Small intestine (tissue), 7 donors: ENCODE data around the gene ELAC2. TPM values are rescaled to one million over a fixed set of nuclear protein-coding genes. Genes with fewer than 3 reads are reported as not detected.
"Not testable (repeated sequence)": the region's sequence is repeated elsewhere in the genome, so short reads cannot be mapped to it uniquely, and the experiment has no call there.

Source experiments
- DNase-seq, 2 donors: peaks; one replicate each; pipeline versions ENCODE4 v3.0.0 to v3.0.0-alpha.2; 2013
- FAIRE-seq: peaks from 2 replicates; lab custom pipeline; 2012; peaks lifted over from hg19 to GRCh38; lab: Jason Lieb, UNC
- H3K27ac ChIP-seq, 3 donors: one replicate each; pipeline ENCODE4 v1.5.1; 2013; ENCODE audit warnings: low read length in 2 of 3, mild to moderate bottlenecking in 2 of 3, control low read depth in 1 of 3, inconsistent platforms in 1 of 3, low read depth in 1 of 3, moderate library complexity in 1 of 3
- H3K27me3 ChIP-seq, 3 donors: one replicate each; pipeline ENCODE4 v1.6.1; 2013; ENCODE audit warnings: low read length in 3 of 3, inconsistent platforms in 1 of 3; ENCODE audit not compliant: control insufficient read depth in 3 of 3, insufficient read depth in 3 of 3
- H3K36me3 ChIP-seq, 3 donors: one replicate each; pipeline ENCODE4 v1.6.1; 2013; ENCODE audit warnings: low read length in 3 of 3, inconsistent platforms in 1 of 3, low read depth in 1 of 3, mild to moderate bottlenecking in 1 of 3, moderate library complexity in 1 of 3; ENCODE audit not compliant: control insufficient read depth in 3 of 3, insufficient read depth in 2 of 3
- H3K4me1 ChIP-seq, 3 donors: one replicate each; pipeline ENCODE4 v1.6.1; 2013; ENCODE audit warnings: low read length in 2 of 3, inconsistent platforms in 1 of 3, low read depth in 1 of 3, mild to moderate bottlenecking in 1 of 3, moderate library complexity in 1 of 3; ENCODE audit not compliant: control insufficient read depth in 3 of 3, insufficient read depth in 2 of 3
- H3K4me3 ChIP-seq, 3 donors: one replicate each; pipeline ENCODE4 v1.5.1; 2013; ENCODE audit warnings: low read length in 3 of 3, control low read depth in 1 of 3, inconsistent platforms in 1 of 3, low read depth in 1 of 3, mild to moderate bottlenecking in 1 of 3, moderate library complexity in 1 of 3
- H3K9me3 ChIP-seq, 2 donors: one replicate each; pipeline ENCODE4 v1.6.1; 2013; ENCODE audit warnings: low read depth in 1 of 2, low read length in 1 of 2; ENCODE audit not compliant: control insufficient read depth in 2 of 2, insufficient read depth in 1 of 2
- WGBS, 3 donors: extraction: QIAGEN DNeasy Blood & Tissue Kit; methylation state at CpG; one replicate each; pipeline ENCODE4 v1.1.7; 2013; 5-methylcytosine and 5-hydroxymethylcytosine counted together
- polyA plus RNA-seq, 4 donors: library from polyadenylated mRNA; stranded (reverse) in 3 of 4; unstranded in 1 of 4; fragments of 200-250 nt in 3 of 4; fragments of 120-200 nt in 1 of 4; gene quantifications; one replicate each; pipeline versions ENCODE4 v1.2.1 to v1.2.3, GENCODE V29; 2013
- donor health status: healthy with polysubstance abuse.
- donor health status: control.
- donor health status: control.
- donor health status: Bipolar disorder and iron deficiency.
- donor health status: healthy.

Gene ELAC2
- polyA plus RNA-seq, 4 donors: 30.0 to 44.5 (median 37.6) TPM

GRCh38 chr17:12979826-12980500, 37.9 kb downstream of the ELAC2 start:
- Histone ChIP-seq H3K36me3 (peaks cover 0 to 2% (median 2%) of the 10 kb centered on the region in 3 donors), H3K4me1 (no peaks in the 10 kb centered on the region), H3K27me3 (no peaks in the 10 kb centered on the region), H3K27ac (no peak overlapping the region), H3K4me3 (no peak overlapping the region), H3K9me3 (no peaks in the 10 kb centered on the region)
- DNase-seq: no peak
- no peak for FAIRE-seq
- 90 to 93% (median 91%) methylated on average over 12 of the region's 12 CpGs for WGBS, 3 donors

GRCh38 chr17:12979246-12979645, 38.6 kb downstream of the ELAC2 start:
- H3K27me3 ChIP-seq: no peaks in the 10 kb centered on the region
- no peaks in the 10 kb centered on the region for H3K4me1 ChIP-seq
- no peaks in the 10 kb centered on the region for H3K9me3 ChIP-seq
- peaks cover 0 to 2% (median 2%) of the 10 kb centered on the region in 3 donors for H3K36me3 ChIP-seq
- H3K4me3 ChIP-seq: no peak overlapping the region
- 86 to 92% (median 90%) methylated on average over 5 of the region's 5 CpGs for WGBS, 3 donors
- DNase-seq (no peak), FAIRE-seq (no peak)
- H3K27ac ChIP-seq: no peak overlapping the region

DNA sequence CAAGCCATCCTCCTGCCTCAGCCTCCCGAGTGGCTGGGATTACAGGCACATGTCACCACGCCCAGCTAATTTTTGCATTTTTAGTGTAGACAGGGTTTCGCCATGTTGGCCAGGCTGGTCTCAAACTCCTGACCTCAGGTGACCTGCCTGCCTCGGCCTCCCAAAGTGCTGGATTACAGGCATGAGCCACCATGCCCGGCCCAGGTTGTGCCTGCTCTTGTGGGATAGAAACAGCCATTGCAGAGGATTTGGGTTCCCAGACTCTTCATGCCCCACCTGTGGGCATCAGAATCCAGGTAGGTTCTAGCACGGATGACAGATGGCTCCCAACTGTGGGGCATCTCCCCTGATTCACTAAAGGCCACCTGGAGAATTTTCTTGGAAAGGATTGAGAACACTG, 39.0 kb downstream of the ELAC2 start:
- H3K9me3 ChIP-seq, H3K27ac ChIP-seq, FAIRE-seq, H3K27me3 ChIP-seq, H3K4me3 ChIP-seq, H3K36me3 ChIP-seq, H3K4me1 ChIP-seq, DNase-seq: not testable (repeated sequence)
- WGBS, 3 donors: 94 to 96% (median 95%) methylated on average over 6 of the region's 6 CpGs

- WGBS, 3 donors: 78 to 83% (median 81%) methylated on average over 13 of the region's 13 CpGs
- Histone ChIP-seq H3K9me3 (no peaks in the 10 kb centered on the region), H3K36me3 (peaks cover 0 to 2% (median 2%) of the 10 kb centered on the region in 3 donors), H3K27me3 (no peaks in the 10 kb centered on the region), H3K27ac (no peak overlapping the region), H3K4me3 (no peak overlapping the region), H3K4me1 (no peaks in the 10 kb centered on the region)
- DNase-seq: no peak
- FAIRE-seq: no peak
These were observed 40.6 kb downstream of the ELAC2 start for GRCh38 chr17:12977008-12977751.

DNA sequence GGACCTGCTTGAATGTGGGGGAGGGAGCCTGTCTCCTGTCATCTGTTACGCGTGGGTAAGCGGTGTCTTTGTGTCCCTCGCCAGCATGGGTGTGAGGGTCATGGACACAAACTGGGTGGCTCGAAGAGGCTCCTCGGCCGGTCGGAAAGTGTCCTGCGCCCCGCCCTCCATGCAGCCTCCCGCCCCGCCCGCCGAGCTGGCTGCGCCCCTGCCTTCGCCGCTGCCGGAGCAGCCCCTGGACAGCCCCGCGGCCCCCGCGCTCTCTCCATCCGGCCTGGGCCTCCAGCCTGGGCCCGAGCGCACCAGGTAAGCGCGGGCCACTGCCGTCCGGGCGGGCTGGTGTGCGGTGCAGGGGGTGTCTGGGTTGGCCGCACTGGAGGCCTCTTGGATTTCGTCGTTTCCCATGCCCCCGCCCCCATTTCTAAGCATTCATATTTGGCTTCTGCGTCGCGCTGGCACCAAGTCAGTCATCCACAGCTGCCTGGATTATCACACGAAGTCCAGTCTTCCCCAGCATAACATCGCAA, 43.8 kb downstream of the ELAC2 start:
- Histone ChIP-seq H3K4me1 (no peaks in the 10 kb centered on the region), H3K36me3 (no peaks in the 10 kb centered on the region), H3K27ac (no peak overlapping the region), H3K9me3 (no peaks in the 10 kb centered on the region), H3K27me3 (no peaks in the 10 kb centered on the region), H3K4me3 (no peak overlapping the region)
- DNase-seq: peak in 1 of 2 donors; percentile 15
- no peak for FAIRE-seq
- 28 to 84% (median 58%) methylated on average over 36 to 40 of the region's 40 CpGs for WGBS, 3 donors

DNA sequence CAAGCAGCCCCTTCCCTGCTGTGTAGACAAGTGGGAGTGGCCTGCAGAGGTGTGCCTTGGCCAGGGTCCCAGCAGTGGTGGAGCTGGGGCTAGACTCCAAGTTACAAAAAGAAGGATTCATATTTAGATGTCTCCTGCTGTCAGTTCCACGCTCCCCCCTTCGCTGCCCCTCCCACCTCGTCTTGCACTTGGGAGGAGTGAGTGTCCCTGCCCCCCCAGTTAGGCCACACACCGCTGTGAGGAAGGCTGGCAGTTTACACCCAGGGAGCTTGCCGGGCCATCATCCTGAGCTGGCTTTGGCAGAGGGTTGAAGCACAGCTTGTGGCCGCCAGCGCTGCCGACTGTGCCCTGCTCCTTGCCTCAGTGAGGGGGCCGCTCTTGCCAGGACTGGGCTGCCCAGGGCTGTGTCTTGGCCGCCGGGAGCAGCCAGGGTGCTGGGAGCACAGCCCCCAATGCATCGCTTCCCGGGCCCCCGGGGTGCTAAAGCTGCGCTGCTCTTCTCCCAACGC, 44.3 kb downstream of the ELAC2 start:
- no peak for FAIRE-seq

DNA sequence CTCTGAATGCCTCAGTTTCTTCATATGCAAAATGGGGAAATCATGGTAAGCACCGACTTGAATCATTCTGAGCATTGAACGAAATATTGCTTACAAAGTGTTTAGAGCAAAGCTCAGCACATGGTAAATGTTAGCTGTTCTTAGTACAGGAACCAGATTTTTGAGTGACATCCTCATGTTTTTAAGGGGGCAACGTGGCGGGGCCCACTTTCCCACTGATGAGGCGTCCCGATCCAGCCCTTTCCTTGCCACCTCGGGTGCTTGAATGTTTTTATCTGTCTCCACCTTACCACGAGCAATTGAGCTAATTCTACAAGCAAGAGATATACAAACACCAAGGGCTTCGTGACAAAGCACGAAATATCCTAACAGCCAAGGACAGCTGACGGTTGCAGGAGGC, 49.9 kb downstream of the ELAC2 start:
- H3K4me3 ChIP-seq: no peak overlapping the region
- no peak for FAIRE-seq
- no peaks in the 10 kb centered on the region for H3K4me1 ChIP-seq
- no peak for DNase-seq
- no peaks in the 10 kb centered on the region for H3K27me3 ChIP-seq
- H3K9me3 ChIP-seq: no peaks in the 10 kb centered on the region
- H3K27ac ChIP-seq: no peak overlapping the region
- 78 to 88% (median 83%) methylated on average over 11 of the region's 11 CpGs for WGBS, 3 donors
- peaks cover 0 to 2% (median 0%) of the 10 kb centered on the region in 3 donors for H3K36me3 ChIP-seq

More for the DNA sequence above, 44.3 kb downstream of the ELAC2 start:
- Histone ChIP-seq H3K27me3 (no peaks in the 10 kb centered on the region), H3K9me3 (no peaks in the 10 kb centered on the region), H3K4me3 (no peak overlapping the region), H3K36me3 (no peaks in the 10 kb centered on the region), H3K27ac (no peak overlapping the region), H3K4me1 (no peaks in the 10 kb centered on the region)
- WGBS, 3 donors: 20 to 81% (median 58%) methylated on average over 16 of the region's 16 CpGs
- peak in 1 of 2 donors; percentile 9 for DNase-seq

DNA sequence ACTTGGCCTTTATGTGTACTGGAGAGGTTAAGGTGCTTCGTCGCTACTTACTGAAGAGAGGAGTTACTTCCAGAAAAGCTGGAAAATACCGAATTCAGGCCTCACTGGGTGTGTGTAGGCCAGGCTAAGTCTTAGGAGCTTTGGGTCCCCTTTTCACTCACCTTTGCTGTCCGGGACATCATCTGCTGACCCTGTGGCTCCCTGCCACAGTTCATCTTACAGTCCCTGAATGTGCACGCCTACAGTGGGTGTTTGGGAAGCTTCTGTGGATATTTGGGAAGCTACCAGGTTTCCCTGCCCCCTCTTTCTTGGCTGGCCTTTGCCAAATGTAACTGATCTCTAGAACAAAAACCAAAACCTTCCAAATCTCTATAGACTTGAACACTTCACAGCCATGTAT, 51.4 kb downstream of the ELAC2 start:
- FAIRE-seq: no peak
- 80 to 92% (median 90%) methylated on average over 5 of the region's 5 CpGs for WGBS, 3 donors

More for the DNA sequence above, 51.4 kb downstream of the ELAC2 start:
- DNase-seq: no peak
- Histone ChIP-seq H3K9me3 (no peaks in the 10 kb centered on the region), H3K36me3 (peaks cover 0 to 2% (median 0%) of the 10 kb centered on the region in 3 donors), H3K4me3 (no peak overlapping the region), H3K27me3 (no peaks in the 10 kb centered on the region), H3K4me1 (no peaks in the 10 kb centered on the region), H3K27ac (no peak overlapping the region)
